HepG2 (cell line): ENCODE data around the gene RPL31. TPM values are rescaled to one million over a fixed set of nuclear protein-coding genes. Genes with fewer than 3 reads are reported as not detected.

Experiments
- ASH2L ChIP-seq: fragments of 300-600, 200-600 bp; sonication (generic); IDR thresholded peaks from 2 replicates; pipeline ENCODE4 v1.7.0; 2017; ENCODE audit warnings: low read depth, mild to moderate bottlenecking, moderate library complexity, mixed read lengths, low read length; ENCODE audit not compliant: insufficient read length
- CREM ChIP-seq, 2 experiments: sonication (generic) in 1 of 2; formaldehyde crosslinking in 1 of 2; IDR thresholded peaks; 2 replicates each; pipeline versions ENCODE4 v1.4.0 to v1.6.1; 2016 to 2020; ENCODE audit warnings: antibody characterized with exemption in 1 of 2, mild to moderate bottlenecking in 1 of 2, missing genetic modification reagents in 1 of 2
- FOXC1 ChIP-seq: sonication (generic); formaldehyde crosslinking; IDR thresholded peaks from 2 replicates; pipeline ENCODE4 v1.8.0; 2022; ENCODE audit warnings: mild to moderate bottlenecking, missing genetic modification reagents, borderline replicate concordance
- IKZF1 ChIP-seq: fragments of 450-650 bp; IDR thresholded peaks from 2 replicates; pipeline ENCODE4 v1.7.1; 2016
- MBNL3 ChIP-seq: fragments of 250-450 bp; sonication (Bioruptor Pico); conservative IDR thresholded peaks from 2 replicates; pipeline ENCODE4 v1.8.0; 2022; ENCODE audit warnings: mild to moderate bottlenecking, inconsistent platforms
- PHB2 ChIP-seq: fragments of 450-650 bp; IDR thresholded peaks from 2 replicates; pipeline ENCODE4 v1.6.1; 2018; ENCODE audit not compliant: partially characterized antibody
- POLR2AphosphoS5 ChIP-seq: IDR thresholded peaks from 2 replicates; pipeline ENCODE4 v1.6.1; 2012; ENCODE audit warnings: low read depth, low read length
- PTBP1 ChIP-seq: fragments of 200-400 bp; formaldehyde crosslinking; IDR thresholded peaks from 2 replicates; pipeline ENCODE4 v1.6.1; 2018; ENCODE audit warnings: low read length, low read depth; ENCODE audit not compliant: poor library complexity, severe bottlenecking
- SIX4 ChIP-seq: sonication (generic); formaldehyde crosslinking; IDR thresholded peaks from 2 replicates; pipeline ENCODE4 v1.4.0; 2020; ENCODE audit warnings: missing genetic modification reagents
- TMF1 ChIP-seq: sonication (generic); formaldehyde crosslinking; IDR thresholded peaks from 2 replicates; pipeline ENCODE4 v1.8.1; 2022; ENCODE audit warnings: low read depth, missing genetic modification reagents
- TP53 ChIP-seq: sonication (generic); formaldehyde crosslinking; conservative IDR thresholded peaks from 2 replicates; pipeline ENCODE4 v1.4.0; 2020; ENCODE audit warnings: missing genetic modification reagents
- ZNF354B ChIP-seq: sonication (generic); formaldehyde crosslinking; IDR thresholded peaks from 2 replicates; pipeline ENCODE4 v1.8.0; 2022; ENCODE audit warnings: mild to moderate bottlenecking, missing genetic modification reagents
- ZNF577 ChIP-seq: sonication (generic); formaldehyde crosslinking; IDR thresholded peaks from 2 replicates; pipeline ENCODE4 v1.4.0; 2020; ENCODE audit warnings: mild to moderate bottlenecking, low read depth, missing genetic modification reagents, borderline replicate concordance
- ZNF660 ChIP-seq: sonication (generic); formaldehyde crosslinking; IDR thresholded peaks from 2 replicates; pipeline ENCODE4 v1.5.1; 2020; ENCODE audit warnings: mild to moderate bottlenecking, low read depth, missing genetic modification reagents, borderline replicate concordance
- ZNF674 ChIP-seq: sonication (generic); formaldehyde crosslinking; IDR thresholded peaks from 2 replicates; pipeline ENCODE4 v1.5.0; 2020; ENCODE audit warnings: low read depth, mild to moderate bottlenecking, missing genetic modification reagents
- ZNF768 ChIP-seq: sonication (generic); formaldehyde crosslinking; IDR thresholded peaks from 2 replicates; pipeline ENCODE4 v1.4.0; 2020; ENCODE audit warnings: missing genetic modification reagents
- ZSCAN9 ChIP-seq: IDR thresholded peaks from 2 replicates; pipeline ENCODE4 v1.6.1; 2016; ENCODE audit warnings: borderline replicate concordance
- polyA plus RNA-seq, 8 experiments: library from polyadenylated mRNA; depleted of rRNA in 3 of 8; stranded (reverse) in 7 of 8; unstranded in 1 of 8; fragments of >200 nt; fragmentation: Illumina TruSeq in 4 of 8; extraction: Trizol in 4 of 8; gene quantifications; 2 replicates each; pipeline versions ENCODE4 v1.2.1 to v1.2.3, GENCODE V29; 2011 to 2016; ENCODE audit warnings: low read depth in 4 of 8, missing spikeins in 1 of 8, mixed read lengths in 1 of 8; ENCODE audit not compliant: insufficient read depth in 1 of 8
- total RNA-seq, 5 experiments: library from RNA; depleted of rRNA; stranded (reverse); fragments of >200 nt; fragmentation: Illumina TruSeq; extraction: Trizol; gene quantifications; 2 replicates each; pipeline ENCODE4 v1.2.3, GENCODE V29; 2016; ENCODE audit warnings: low read depth in 1 of 5
- TF ChIP-seq, protein P1 (sequence below): sonication (generic); formaldehyde crosslinking; IDR thresholded peaks from 2 replicates; pipeline ENCODE4 v1.5.0; 2020; ENCODE audit warnings: mild to moderate bottlenecking, missing genetic modification reagents, borderline replicate concordance
- TF ChIP-seq, protein P2 (sequence below): sonication (generic); formaldehyde crosslinking; IDR thresholded peaks from 2 replicates; pipeline ENCODE4 v1.9.0; 2021; ENCODE audit warnings: missing genetic modification reagents, mild to moderate bottlenecking, borderline replicate concordance
- TF ChIP-seq, protein P3 (sequence below): sonication (generic); formaldehyde crosslinking; IDR thresholded peaks from 2 replicates; pipeline ENCODE4 v1.5.0; 2020; ENCODE audit warnings: mild to moderate bottlenecking, missing genetic modification reagents, borderline replicate concordance
- TF ChIP-seq, protein P4 (sequence below): sonication (generic); formaldehyde crosslinking; IDR thresholded peaks from 2 replicates; pipeline ENCODE4 v1.4.0; 2020; ENCODE audit warnings: missing genetic modification reagents

Gene RPL31
- total and polyA plus RNA-seq, 2 of the 13 experiments (the other 11 are each of a cell fraction or from before 2014, with no cell fraction given), result 3,331 to 3,582 TPM

DNA sequence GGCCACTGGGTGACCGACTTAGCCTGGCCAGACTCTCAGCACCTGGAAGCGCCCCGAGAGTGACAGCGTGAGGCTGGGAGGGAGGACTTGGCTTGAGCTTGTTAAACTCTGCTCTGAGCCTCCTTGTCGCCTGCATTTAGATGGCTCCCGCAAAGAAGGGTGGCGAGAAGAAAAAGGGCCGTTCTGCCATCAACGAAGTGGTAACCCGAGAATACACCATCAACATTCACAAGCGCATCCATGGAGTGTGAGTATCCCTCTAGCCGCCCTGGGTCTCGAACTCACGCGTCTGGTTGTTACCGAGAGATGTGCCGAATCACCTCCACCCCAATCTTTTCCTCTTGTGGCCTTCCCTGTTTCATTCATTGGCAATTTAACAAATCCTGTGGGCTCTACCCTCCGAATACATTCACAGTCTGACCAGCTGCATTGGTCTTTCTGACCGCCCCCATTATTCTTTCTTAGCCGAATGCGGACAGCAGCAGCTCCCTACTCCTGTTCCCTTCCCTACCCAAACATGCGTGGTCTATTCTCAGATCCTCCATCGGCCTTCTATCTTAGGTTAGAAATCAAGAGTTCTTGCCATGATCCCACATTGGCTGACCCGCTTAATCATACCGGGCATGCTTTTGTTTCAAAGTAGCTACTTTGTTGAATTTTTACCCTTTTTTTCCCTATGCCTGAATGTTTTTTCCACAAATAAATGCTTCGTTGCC, 631 bp downstream of the RPL31 start (continued):
- no peak for TF ChIP-seq ZNF768 (CRISPR knock-in tag)
- TF ChIP-seq PHB2, result no peak
- no peak for TF ChIP-seq POLR2AphosphoS5
- TF ChIP-seq PTBP1, result no peak
- TF ChIP-seq MBNL3, result no peak
- TF ChIP-seq, protein P1, sequence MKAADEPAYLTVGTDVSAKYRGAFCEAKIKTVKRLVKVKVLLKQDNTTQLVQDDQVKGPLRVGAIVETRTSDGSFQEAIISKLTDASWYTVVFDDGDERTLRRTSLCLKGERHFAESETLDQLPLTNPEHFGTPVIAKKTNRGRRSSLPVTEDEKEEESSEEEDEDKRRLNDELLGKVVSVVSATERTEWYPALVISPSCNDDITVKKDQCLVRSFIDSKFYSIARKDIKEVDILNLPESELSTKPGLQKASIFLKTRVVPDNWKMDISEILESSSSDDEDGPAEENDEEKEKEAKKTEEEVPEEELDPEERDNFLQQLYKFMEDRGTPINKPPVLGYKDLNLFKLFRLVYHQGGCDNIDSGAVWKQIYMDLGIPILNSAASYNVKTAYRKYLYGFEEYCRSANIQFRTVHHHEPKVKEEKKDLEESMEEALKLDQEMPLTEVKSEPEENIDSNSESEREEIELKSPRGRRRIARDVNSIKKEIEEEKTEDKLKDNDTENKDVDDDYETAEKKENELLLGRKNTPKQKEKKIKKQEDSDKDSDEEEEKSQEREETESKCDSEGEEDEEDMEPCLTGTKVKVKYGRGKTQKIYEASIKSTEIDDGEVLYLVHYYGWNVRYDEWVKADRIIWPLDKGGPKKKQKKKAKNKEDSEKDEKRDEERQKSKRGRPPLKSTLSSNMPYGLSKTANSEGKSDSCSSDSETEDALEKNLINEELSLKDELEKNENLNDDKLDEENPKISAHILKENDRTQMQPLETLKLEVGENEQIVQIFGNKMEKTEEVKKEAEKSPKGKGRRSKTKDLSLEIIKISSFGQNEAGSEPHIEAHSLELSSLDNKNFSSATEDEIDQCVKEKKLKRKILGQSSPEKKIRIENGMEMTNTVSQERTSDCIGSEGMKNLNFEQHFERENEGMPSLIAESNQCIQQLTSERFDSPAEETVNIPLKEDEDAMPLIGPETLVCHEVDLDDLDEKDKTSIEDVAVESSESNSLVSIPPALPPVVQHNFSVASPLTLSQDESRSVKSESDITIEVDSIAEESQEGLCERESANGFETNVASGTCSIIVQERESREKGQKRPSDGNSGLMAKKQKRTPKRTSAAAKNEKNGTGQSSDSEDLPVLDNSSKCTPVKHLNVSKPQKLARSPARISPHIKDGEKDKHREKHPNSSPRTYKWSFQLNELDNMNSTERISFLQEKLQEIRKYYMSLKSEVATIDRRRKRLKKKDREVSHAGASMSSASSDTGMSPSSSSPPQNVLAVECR (CRISPR knock-in tag), result 0 out of 2 replicates have a peak, but pooled peaks have one; percentile 77
- no peak for TF ChIP-seq SIX4
- TF ChIP-seq FOXC1 (CRISPR knock-in tag), result no peak
- no peak for TF ChIP-seq IKZF1
- no peak for TF ChIP-seq ZNF577 (CRISPR knock-in tag)
- TF ChIP-seq, protein P2, sequence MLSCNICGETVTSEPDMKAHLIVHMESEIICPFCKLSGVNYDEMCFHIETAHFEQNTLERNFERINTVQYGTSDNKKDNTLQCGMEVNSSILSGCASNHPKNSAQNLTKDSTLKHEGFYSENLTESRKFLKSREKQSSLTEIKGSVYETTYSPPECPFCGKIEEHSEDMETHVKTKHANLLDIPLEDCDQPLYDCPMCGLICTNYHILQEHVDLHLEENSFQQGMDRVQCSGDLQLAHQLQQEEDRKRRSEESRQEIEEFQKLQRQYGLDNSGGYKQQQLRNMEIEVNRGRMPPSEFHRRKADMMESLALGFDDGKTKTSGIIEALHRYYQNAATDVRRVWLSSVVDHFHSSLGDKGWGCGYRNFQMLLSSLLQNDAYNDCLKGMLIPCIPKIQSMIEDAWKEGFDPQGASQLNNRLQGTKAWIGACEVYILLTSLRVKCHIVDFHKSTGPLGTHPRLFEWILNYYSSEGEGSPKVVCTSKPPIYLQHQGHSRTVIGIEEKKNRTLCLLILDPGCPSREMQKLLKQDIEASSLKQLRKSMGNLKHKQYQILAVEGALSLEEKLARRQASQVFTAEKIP (CRISPR knock-in tag), result no peak
- no peak for TF ChIP-seq ZSCAN9 (CRISPR knock-in tag)
- TF ChIP-seq CREM (IDR thresholded peaks at IDR 0.05), result no peak
- TF ChIP-seq CREM (CRISPR knock-in tag; IDR thresholded peaks at IDR 0.05), result no peak
- peak; percentile 22; the same call in 1 of the 2 replicates for TF ChIP-seq ZNF674 (CRISPR knock-in tag)
- TF ChIP-seq, protein P3, sequence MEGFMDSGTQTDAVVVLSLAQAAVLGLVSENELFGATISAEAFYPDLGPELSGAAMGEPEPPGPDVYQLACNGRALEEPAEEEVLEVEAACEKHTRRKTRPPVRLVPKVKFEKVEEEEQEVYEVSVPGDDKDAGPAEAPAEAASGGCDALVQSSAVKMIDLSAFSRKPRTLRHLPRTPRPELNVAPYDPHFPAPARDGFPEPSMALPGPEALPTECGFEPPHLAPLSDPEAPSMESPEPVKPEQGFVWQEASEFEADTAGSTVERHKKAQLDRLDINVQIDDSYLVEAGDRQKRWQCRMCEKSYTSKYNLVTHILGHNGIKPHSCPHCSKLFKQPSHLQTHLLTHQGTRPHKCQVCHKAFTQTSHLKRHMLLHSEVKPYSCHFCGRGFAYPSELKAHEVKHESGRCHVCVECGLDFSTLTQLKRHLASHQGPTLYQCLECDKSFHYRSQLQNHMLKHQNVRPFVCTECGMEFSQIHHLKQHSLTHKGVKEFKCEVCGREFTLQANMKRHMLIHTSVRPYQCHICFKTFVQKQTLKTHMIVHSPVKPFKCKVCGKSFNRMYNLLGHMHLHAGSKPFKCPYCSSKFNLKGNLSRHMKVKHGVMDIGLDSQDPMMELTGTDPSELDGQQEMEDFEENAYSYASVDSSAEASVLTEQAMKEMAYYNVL (CRISPR knock-in tag), result no peak
- no peak for TF ChIP-seq TMF1
- TF ChIP-seq ZNF660 (CRISPR knock-in tag), result no peak
- no peak for TF ChIP-seq ZNF354B (CRISPR knock-in tag)
- TF ChIP-seq, protein P4, sequence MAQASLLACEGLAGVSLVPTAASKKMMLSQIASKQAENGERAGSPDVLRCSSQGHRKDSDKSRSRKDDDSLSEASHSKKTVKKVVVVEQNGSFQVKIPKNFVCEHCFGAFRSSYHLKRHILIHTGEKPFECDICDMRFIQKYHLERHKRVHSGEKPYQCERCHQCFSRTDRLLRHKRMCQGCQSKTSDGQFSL, result no peak
- no peak for TF ChIP-seq TP53 (CRISPR knock-in tag)
- TF ChIP-seq ASH2L, result peak; percentile 92
